HEK293 (cell line): ENCODE results near the gene CCDC88C.

Experiments used
- ZNF23 ChIP-seq: fragments of 450-650 bp; formaldehyde crosslinking; IDR thresholded peaks from 2 replicates; pipeline ENCODE4 v1.5.1; 2016; ENCODE audit warnings: missing biosample characterization, missing genetic modification characterization, borderline replicate concordance
- TF ChIP-seq, protein P1 (sequence below): fragments of 450-650 bp; IDR thresholded peaks from 2 replicates; pipeline ENCODE4 v1.5.1; 2018; ENCODE audit warnings: missing biosample characterization, missing genetic modification characterization

DNA sequence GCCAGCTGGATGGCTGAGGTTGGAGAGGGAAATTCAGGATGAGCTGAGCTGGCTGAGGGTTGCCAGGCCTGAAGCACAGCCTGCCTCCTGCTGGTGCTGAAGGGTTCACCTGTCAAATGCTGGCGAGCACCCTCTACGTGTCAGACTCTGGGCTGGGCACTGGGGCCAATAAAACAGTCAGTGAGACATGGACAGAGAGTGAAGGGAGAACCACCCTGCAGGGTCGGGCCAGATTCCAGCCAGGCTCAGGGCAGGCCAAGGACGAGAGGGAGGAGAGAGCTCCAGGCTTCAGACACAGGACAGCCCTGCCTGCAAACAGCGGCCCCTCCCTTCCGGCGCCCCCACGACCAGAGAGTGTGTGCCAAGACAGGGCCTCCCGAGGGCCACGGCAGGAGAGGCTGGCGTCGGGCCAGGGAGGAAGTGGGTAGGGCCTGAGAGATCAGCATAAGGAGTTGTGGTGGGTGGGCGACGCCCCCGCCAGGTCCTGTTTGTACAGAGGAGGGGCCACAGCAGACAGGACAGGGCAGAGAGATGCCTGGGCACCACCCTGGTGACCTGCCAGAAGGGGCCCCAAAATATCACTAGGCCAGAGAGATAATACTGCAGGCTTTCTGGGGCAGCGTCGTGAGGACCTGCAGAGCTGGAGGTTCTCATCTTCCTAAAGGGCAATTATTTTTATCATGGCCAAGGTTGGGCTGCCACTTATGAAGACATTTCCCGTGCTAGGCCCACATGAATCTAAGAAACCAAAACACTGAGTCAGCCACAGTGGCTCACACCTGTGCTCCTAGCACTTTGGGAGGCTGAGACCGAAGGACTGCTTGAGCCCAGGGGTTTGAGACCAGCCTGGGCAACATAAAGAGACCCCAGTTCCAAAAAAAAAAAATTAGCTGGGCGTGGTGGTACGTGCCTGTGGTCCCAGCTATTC is 100.0 kb downstream of the CCDC88C start:
- no peak for TF ChIP-seq ZNF23
- TF ChIP-seq, protein P1, sequence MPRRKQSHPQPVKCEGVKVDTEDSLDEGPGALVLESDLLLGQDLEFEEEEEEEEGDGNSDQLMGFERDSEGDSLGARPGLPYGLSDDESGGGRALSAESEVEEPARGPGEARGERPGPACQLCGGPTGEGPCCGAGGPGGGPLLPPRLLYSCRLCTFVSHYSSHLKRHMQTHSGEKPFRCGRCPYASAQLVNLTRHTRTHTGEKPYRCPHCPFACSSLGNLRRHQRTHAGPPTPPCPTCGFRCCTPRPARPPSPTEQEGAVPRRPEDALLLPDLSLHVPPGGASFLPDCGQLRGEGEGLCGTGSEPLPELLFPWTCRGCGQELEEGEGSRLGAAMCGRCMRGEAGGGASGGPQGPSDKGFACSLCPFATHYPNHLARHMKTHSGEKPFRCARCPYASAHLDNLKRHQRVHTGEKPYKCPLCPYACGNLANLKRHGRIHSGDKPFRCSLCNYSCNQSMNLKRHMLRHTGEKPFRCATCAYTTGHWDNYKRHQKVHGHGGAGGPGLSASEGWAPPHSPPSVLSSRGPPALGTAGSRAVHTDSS (tag by site-specific recombination) = no peak
